A673 (cell line): ENCODE data around the gene AGPAT3.

Experiments
- EZH2 ChIP-seq: fragments of 200-600 bp; sonication (generic); IDR thresholded peaks from 2 replicates; pipeline ENCODE4 v1.6.1; 2017; ENCODE audit warnings: borderline replicate concordance, low read depth, mild to moderate bottlenecking, mixed read lengths, antibody characterized with exemption, low read length; ENCODE audit not compliant: poor library complexity, severe bottlenecking
- TF ChIP-seq, protein P1 (sequence below): fragments of 300-800, 200-600 bp; sonication (generic); conservative IDR thresholded peaks from 2 replicates; pipeline ENCODE4 v1.5.1; 2017; ENCODE audit warnings: low read depth, mild to moderate bottlenecking, antibody characterized with exemption, low read length, moderate library complexity, mixed read lengths

DNA sequence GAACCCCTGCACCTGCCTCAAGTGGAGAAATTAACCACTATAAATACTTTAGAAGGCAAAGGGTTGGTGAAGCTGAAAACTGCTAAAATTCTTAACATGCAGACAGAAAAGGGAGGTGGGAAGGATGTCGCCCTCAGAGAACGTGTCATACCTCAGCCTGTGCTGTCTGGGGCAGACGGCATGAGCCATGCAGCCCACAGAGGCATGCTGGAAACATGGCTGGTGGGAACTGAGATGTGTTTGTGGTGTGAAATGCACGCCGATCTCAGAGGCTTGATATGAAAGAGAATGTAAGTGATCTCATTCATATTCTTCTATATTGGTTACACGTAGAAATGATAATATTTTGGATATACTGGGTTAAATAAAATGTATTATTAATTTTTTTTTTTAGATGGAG, 16.3 kb downstream of the AGPAT3 start:
- TF ChIP-seq, protein P1, sequence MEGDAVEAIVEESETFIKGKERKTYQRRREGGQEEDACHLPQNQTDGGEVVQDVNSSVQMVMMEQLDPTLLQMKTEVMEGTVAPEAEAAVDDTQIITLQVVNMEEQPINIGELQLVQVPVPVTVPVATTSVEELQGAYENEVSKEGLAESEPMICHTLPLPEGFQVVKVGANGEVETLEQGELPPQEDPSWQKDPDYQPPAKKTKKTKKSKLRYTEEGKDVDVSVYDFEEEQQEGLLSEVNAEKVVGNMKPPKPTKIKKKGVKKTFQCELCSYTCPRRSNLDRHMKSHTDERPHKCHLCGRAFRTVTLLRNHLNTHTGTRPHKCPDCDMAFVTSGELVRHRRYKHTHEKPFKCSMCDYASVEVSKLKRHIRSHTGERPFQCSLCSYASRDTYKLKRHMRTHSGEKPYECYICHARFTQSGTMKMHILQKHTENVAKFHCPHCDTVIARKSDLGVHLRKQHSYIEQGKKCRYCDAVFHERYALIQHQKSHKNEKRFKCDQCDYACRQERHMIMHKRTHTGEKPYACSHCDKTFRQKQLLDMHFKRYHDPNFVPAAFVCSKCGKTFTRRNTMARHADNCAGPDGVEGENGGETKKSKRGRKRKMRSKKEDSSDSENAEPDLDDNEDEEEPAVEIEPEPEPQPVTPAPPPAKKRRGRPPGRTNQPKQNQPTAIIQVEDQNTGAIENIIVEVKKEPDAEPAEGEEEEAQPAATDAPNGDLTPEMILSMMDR = no peak
- TF ChIP-seq EZH2 = no peak
